Left colon (tissue), 2 donors: ENCODE data around the gene KRTDAP. TPM values are rescaled to one million over a fixed set of nuclear protein-coding genes. Genes with fewer than 3 reads are reported as not detected.

ENCODE experiments used
- ATAC-seq: fragments of 200-7000 bp; cut with Tn5 transposase; one replicate; pipeline ENCODE4 v1.9.1; 2020; ENCODE audit warnings: mild to moderate bottlenecking, moderate library complexity
- DNase-seq, 2 donors: peaks; one replicate each; pipeline ENCODE4 v3.0.0-alpha.2; 2020
- intact Hi-C, 2 donors: fragments of 100-400 bp; cut with DNase I in 1 of 2; cut with micrococcal nuclease in 1 of 2; formaldehyde crosslinking; loops; one replicate each; pipeline versions ENCODE4 v1.11.2 to v1.14.0; 2022; cut with DNase I, micrococcal nuclease
- total RNA-seq, 2 donors: library from RNA; stranded (reverse); fragmentation: NEBNext Ultra II Directional; extraction: Animal tissue kit (Norgen Biotek cat#: 25700); gene quantifications; one replicate each; pipeline ENCODE4 v1.2.1, GENCODE V29; 2021
- donor health status: DM: no; HTN: no; CAD: no.
- donor health status: DM: yes; HTN: yes; CAD: no.

The KRTDAP gene
- total RNA-seq, 2 donors from 2014 or later: not detected

- DNase-seq: no peak
- no peak for ATAC-seq
- intact Hi-C loops: no loop called here
Observed at GRCh38 chr19:35514282-35514809, 24.1 kb upstream of the KRTDAP start.

- no peak for DNase-seq
- no peak for ATAC-seq
- intact Hi-C loops: no loop called here
Observed at GRCh38 chr19:35513628-35514281, 23.5 kb upstream of the KRTDAP start, which contains the start of gene DMKN. TSS of gene DMKN (minus strand) at chr19:35513649. CDS start at chr19:35513475, 174 bp downstream.

- DNase-seq (no peak), ATAC-seq (no peak)
- intact Hi-C loops: no loop called here
Observed at GRCh38 chr19:35512831-35513627, 22.8 kb upstream of the KRTDAP start.

GRCh38 chr19:35511337-35511736, 21.1 kb upstream of the KRTDAP start:
- DNase-seq: no peak
- intact Hi-C loops: no loop called here
- ATAC-seq: no peak

- ATAC-seq (no peak), DNase-seq (no peak)
- intact Hi-C loops: no loop called here
Observed at GRCh38 chr19:35510626-35510964, 20.3 kb upstream of the KRTDAP start.

- DNase-seq (peak; percentile 71 to 86), ATAC-seq (peak; percentile 84)
- intact Hi-C loops: no loop called here
Observed at GRCh38 chr19:35509861-35510625, 19.8 kb upstream of the KRTDAP start.

GRCh38 chr19:35509018-35509652, 18.9 kb upstream of the KRTDAP start:
- intact Hi-C loops: no loop called here
- DNase-seq (peak; percentile 63 to 64), ATAC-seq (peak; percentile 89)

GRCh38 chr19:35508129-35508528, 17.9 kb upstream of the KRTDAP start:
- DNase-seq (no peak), ATAC-seq (no peak)
- intact Hi-C loops: no loop called here

GRCh38 chr19:35507561-35507960, 17.3 kb upstream of the KRTDAP start:
- intact Hi-C loops: no loop called here
- ATAC-seq (no peak), DNase-seq (no peak)

GRCh38 chr19:35506011-35506410, 15.7 kb upstream of the KRTDAP start:
- ATAC-seq (no peak), DNase-seq (no peak)
- intact Hi-C loops: no loop called here

- intact Hi-C loops: no loop called here
- DNase-seq (no peak), ATAC-seq (no peak)
Observed at GRCh38 chr19:35502751-35503150, 12.5 kb upstream of the KRTDAP start.

- intact Hi-C loops: no loop called here
- ATAC-seq (no peak), DNase-seq (peak in 1 of 2 donors; percentile 18)
Observed at GRCh38 chr19:35501684-35502083, 11.4 kb upstream of the KRTDAP start.

GRCh38 chr19:35500611-35501010, 10.3 kb upstream of the KRTDAP start:
- no peak for ATAC-seq
- DNase-seq: no peak
- intact Hi-C loops: no loop called here

GRCh38 chr19:35498984-35499527, 8.8 kb upstream of the KRTDAP start:
- intact Hi-C loops: loop anchor here in 1 of 2 donors (10.0 kb wide), 1 partner anchor 144 kb away; the partner anchor contains the start of gene FFAR3
- DNase-seq (no peak), ATAC-seq (no peak)

- no peak for ATAC-seq
- intact Hi-C loops: loop anchor here in 1 of 2 donors (10.0 kb wide), 1 partner anchor 143 kb away; the partner anchor contains the start of gene FFAR3
Observed at GRCh38 chr19:35498220-35498619, 8.0 kb upstream of the KRTDAP start.

GRCh38 chr19:35497406-35497805, 7.1 kb upstream of the KRTDAP start:
- ATAC-seq (no peak), DNase-seq (no peak)
- intact Hi-C loops: loop anchor here in 1 of 2 donors (10.0 kb wide), 1 partner anchor 143 kb away; the partner anchor contains the start of gene FFAR3

More at GRCh38 chr19:35498220-35498619, 8.0 kb upstream of the KRTDAP start:
- DNase-seq: no peak

- intact Hi-C loops: loop anchor here in 1 of 2 donors (10.0 kb wide), 1 partner anchor 141 kb away; the partner anchor contains the start of gene FFAR3
- peak; percentile 35 to 64 for DNase-seq
- peak; percentile 98 for ATAC-seq
Observed at GRCh38 chr19:35495107-35496064, 5.1 kb upstream of the KRTDAP start.
